Measurements from ENCODE around the gene ABHD12. TPM values are rescaled to one million over a fixed set of nuclear protein-coding genes. Genes with fewer than 3 reads are reported as not detected.
A peak's percentile ranks its signal among the peaks of the same experiment; 100 is the strongest.

ABHD12 gene
- total and polyA plus RNA-seq, 10 of the 15 experiments (the other 5 are each of a cell fraction or from before 2014, with no cell fraction given): 1.5 to 61.8 (median 26.7) TPM

DNA sequence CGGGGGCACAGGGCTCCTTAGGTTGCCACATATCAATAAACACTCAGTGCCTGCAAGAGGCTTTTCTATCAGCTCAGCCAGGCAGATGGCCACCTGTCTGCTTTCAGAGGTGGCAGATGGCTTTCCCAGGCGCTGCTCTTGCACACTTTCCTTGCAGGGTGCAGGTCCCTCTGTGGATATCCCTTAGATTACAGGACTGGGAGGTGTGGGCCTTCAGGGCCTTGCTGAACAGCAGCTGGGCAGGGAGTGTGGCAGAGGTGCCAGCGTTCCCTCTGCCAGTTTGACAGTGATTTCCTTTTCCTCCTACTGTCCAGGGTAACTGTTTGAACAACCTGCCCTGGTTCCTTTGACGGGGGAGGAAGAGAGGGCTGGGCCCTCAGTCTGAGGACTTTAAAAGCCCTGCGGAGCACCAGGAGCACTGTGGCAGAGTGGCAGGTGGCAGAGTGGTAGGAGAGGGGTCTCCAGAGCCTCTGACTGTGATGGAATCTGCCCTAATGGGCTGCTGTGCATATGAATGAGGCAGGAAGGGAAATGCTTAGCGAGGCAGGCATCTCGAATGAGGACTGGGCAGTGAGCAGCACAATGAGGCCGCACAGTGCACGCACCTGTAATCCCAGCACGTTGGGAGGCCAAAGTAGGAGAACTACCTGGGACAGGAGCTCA is 34.2 kb downstream of the ABHD12 start (continued):
- no peak for TF ChIP-seq ESRRA (IDR thresholded peaks at IDR 0.05; ENCODE audit: low read length)

DNA sequence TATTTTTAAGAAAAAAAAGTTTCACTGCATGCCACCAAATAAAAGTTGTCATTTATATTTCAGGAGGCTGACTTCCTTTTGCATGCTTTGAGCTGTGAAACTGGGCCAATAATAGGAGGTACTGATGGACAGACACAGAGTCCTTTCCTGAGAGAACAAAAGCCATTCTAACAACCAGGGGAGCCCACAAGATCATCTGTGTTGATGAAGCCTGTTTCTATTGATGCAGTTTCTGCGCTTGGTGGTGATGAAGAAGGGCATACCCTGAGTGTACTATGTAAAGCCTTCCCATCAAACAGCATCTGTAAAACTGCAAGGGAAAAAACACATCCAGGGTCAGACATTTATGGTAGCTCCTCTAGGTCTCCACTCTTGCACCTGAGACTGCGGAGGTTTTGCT is 34.8 kb downstream of the ABHD12 start:
- ChIA-PET RAD21 (ENCODE audit: unreplicated experiment) (no interaction called here), CTCF (no interaction called here), POLR2A (no interaction called here), SMC1A (ENCODE audit: uncharacterized antibody, unreplicated experiment) (interaction anchor here (0.6 to 3.3 kb wide), 3 partner anchors 9 to 363 kb away, joined by 3 to 8 read pairs (median 3); no protein-coding TSS in a partner anchor)
- Histone ChIP-seq H2AFZ (ENCODE audit: control insufficient read depth, low read depth, low read length) (no peak overlapping the region), H3K9ac (ENCODE audit: control insufficient read depth, insufficient read depth, low read length) (no peak overlapping the region), H3K36me3 (ENCODE audit: control insufficient read depth in 2 of 2, insufficient read depth in 2 of 2, low read length in 1 of 2) (no peaks in the 10 kb centered on the region; a peak in 2 of 4 replicates), H3K79me2 (ENCODE audit: control insufficient read depth, insufficient read depth, low read length) (peaks cover 33% of the 10 kb centered on the region), H3K4me1 (ENCODE audit: control insufficient read depth, insufficient read depth, low read length) (peaks cover 18% of the 10 kb centered on the region), H4K20me1 (ENCODE audit: control insufficient read depth, insufficient read depth) (no peaks in the 10 kb centered on the region), H3K27me3 (replicated peaks in 1 of 2; ENCODE audit: control insufficient read depth in 2 of 2, insufficient read depth in 2 of 2, low read length in 1 of 2) (no peaks in the 10 kb centered on the region), H3K4me2 (ENCODE audit: control insufficient read depth, insufficient read depth) (no peak overlapping the region), H3K4me3 (peak overlapping the region; percentile 25; the same call in 1 of the 2 replicates), H3K27ac (ENCODE audit: control insufficient read depth, insufficient read depth) (no peak overlapping the region), H3K9me3 (replicated peaks; ENCODE audit: control insufficient read depth, insufficient read depth, low read length) (no peaks in the 10 kb centered on the region)
- BruUV-seq (replicated peaks): no TSS peak
- no peak for ATAC-seq
- DNase-seq (ENCODE audit: low read depth, low spot score): no peak
- in situ Hi-C loops (cut with MboI): no loop called here
- TF ChIP-seq FOXM1 (IDR thresholded peaks at IDR 0.05; ENCODE audit: low read depth, low read length) (no peak), ZNF207 (IDR thresholded peaks at IDR 0.05; ENCODE audit: borderline replicate concordance) (no peak)
- TF ChIP-seq, protein P1, sequence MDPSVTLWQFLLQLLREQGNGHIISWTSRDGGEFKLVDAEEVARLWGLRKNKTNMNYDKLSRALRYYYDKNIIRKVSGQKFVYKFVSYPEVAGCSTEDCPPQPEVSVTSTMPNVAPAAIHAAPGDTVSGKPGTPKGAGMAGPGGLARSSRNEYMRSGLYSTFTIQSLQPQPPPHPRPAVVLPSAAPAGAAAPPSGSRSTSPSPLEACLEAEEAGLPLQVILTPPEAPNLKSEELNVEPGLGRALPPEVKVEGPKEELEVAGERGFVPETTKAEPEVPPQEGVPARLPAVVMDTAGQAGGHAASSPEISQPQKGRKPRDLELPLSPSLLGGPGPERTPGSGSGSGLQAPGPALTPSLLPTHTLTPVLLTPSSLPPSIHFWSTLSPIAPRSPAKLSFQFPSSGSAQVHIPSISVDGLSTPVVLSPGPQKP (IDR thresholded peaks at IDR 0.05; ENCODE audit: low read depth, low read length): no peak
- WGBS (ENCODE audit: insufficient coverage, insufficient replicate concordance, low lambda C conversion rate, missing lambda C conversion rate): 100% methylated on average over 2 of the region's 2 CpGs
- intact Hi-C loops (cut with micrococcal nuclease; ENCODE audit: unreplicated experiment): no loop called here
- no peak for FAIRE-seq
